GM12891 (cell line): ENCODE measurements around the gene SPIN1.

Source experiments
- POLR2A ChIP-seq: IDR thresholded peaks from 2 replicates; pipeline ENCODE4 v1.6.1; 2011; ENCODE audit warnings: low read depth, low read length, control low read depth
- POLR2AphosphoS5 ChIP-seq: IDR thresholded peaks from 2 replicates; pipeline ENCODE4 v1.6.1; 2011; ENCODE audit warnings: low read depth, low read length, control low read depth
- TAF1 ChIP-seq: IDR thresholded peaks from 2 replicates; pipeline ENCODE4 v1.6.1; 2011; ENCODE audit warnings: low read depth, low read length, control low read depth

DNA sequence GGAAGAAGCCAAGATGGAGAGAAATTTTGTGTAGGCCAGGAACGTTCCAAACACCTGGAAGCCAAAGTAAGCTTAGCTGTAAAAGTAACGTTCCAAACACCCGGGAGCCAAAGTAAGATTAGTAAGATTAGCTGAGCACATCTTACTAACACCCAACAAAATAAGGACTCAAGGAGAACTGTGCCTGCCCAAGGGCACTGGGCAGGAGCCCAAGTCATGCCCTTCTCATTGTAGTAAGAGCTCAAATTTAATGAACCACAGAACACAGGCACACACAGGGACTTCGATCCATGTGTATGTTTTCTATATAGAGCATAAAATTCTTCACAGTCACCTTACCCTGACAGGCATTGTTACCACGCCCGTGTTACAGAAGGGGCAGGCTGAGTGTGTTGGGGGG, 110.6 kb downstream of the SPIN1 start:
- TF ChIP-seq POLR2A (no peak), POLR2AphosphoS5 (no peak), TAF1 (no peak)
